Testis (tissue), 3 donors: ENCODE results near the gene CDYL. TPM values are rescaled to one million over a fixed set of nuclear protein-coding genes. Genes with fewer than 3 reads are reported as not detected.

Experiments used
- DNase-seq: peaks from one replicate; pipeline ENCODE4 v3.0.0-alpha.2; 2019
- H3K27ac ChIP-seq, 2 donors: fragments of 200-600 bp; sonication (generic); one replicate each; pipeline ENCODE4 v1.5.1; 2019
- H3K27me3 ChIP-seq: fragments of 200-600 bp; sonication (generic); one replicate; pipeline ENCODE4 v1.5.1; 2019
- H3K36me3 ChIP-seq: fragments of 200-600 bp; sonication (generic); one replicate; pipeline ENCODE4 v1.5.1; 2017; ENCODE audit warnings: low read depth; ENCODE audit errors: missing control alignments
- H3K4me1 ChIP-seq: fragments of 200-600 bp; sonication (generic); one replicate; pipeline ENCODE4 v1.5.1; 2019
- H3K4me3 ChIP-seq, 2 donors: fragments of 200-600 bp; sonication (generic); one replicate each; pipeline ENCODE4 v1.5.1; 2017 to 2019
- H3K9me3 ChIP-seq: fragments of 200-600 bp; sonication (generic); one replicate; pipeline ENCODE4 v1.5.1; 2017
- POLR2A ChIP-seq: fragments of 450-650 bp; IDR thresholded peaks from one replicate; pipeline ENCODE4 v1.6.1; 2017; ENCODE audit warnings: antibody characterized with exemption, mild to moderate bottlenecking, moderate library complexity
- WGBS, 2 donors: methylation state at CpG; one replicate each; pipeline ENCODE4 v1.1.5; 2018; 5-methylcytosine and 5-hydroxymethylcytosine counted together
- intact Hi-C: fragments of 100-400 bp; cut with DNase I; formaldehyde crosslinking; loops from one replicate; pipeline ENCODE4 v1.15.1; 2023; ENCODE audit warnings: low total_unique reads
- polyA plus RNA-seq: library from polyadenylated mRNA; stranded (reverse); fragments of 350-450 nt; fragmentation: Illumina TruSeq; extraction: RNeasy Lipid Tissue Mini Kit (QIAGEN cat#74804); gene quantifications from one replicate; pipeline ENCODE4 v1.2.3, GENCODE V29; 2014; ENCODE audit warnings: low read depth, low replicate concordance; ENCODE audit not compliant: insufficient read depth
- total RNA-seq, 2 donors: library from RNA; depleted of rRNA; stranded (reverse); fragments of >200 nt; gene quantifications; one replicate each; pipeline ENCODE4 v1.2.3, GENCODE V29; 2016
- TF ChIP-seq, protein P1 (sequence below), 3 experiments: fragments of 450-650 bp in 2 of 3; fragments of 200-600 bp in 1 of 3; sonication (generic) in 1 of 3; IDR thresholded peaks; one replicate each; pipeline ENCODE4 v1.5.1; 2016 to 2019; ENCODE audit warnings: antibody characterized with exemption in 3 of 3, mild to moderate bottlenecking in 2 of 3, moderate library complexity in 1 of 3

The CDYL gene
- total and polyA plus RNA-seq, 3 donors from 2014 or later, result 26.8 to 72.8 (median 46.3) TPM

DNA sequence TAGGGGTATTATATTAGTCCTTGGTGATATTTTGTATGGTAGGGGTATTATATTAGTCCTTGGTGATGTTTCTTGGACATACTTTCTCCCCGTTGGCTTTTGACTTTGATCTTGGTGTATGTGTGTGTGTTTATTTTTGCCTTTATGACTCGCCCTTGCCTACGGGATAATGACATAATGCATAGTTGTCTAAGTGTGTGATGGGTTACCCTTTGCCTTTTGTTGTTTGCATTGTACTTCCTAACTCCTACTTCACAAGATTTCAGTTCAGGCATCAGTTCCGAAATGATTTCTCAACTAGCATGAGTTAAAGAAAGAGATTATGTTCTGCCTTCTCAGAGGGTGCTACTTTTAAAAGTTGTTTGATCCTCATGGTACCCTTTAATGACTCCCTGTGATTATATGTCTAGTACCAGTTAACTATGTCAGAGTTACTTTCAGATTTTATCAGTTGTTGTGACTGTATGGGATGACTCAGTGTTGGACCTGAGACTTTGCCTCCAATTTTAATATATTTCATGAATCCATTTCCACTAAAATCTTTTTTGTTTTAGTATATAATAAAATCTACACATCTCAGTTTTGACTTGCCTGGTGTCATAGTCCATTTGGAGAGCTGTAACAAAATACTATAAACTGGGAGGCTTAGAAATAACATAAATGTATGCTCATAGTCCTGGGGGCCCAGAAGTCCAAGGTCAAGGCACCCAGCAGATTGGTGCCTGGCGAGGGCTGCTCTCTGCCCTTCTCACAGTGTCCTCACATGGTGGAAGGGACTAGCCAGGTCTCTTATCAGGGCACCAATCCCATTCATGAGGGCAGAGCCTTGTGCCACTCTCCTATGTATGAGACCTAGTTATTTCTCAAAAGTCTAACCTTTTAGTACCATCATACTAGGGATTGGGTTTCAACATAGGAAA is 34.1 kb downstream of the CDYL start:
- TF ChIP-seq POLR2A, result no peak
- TF ChIP-seq, protein P1, sequence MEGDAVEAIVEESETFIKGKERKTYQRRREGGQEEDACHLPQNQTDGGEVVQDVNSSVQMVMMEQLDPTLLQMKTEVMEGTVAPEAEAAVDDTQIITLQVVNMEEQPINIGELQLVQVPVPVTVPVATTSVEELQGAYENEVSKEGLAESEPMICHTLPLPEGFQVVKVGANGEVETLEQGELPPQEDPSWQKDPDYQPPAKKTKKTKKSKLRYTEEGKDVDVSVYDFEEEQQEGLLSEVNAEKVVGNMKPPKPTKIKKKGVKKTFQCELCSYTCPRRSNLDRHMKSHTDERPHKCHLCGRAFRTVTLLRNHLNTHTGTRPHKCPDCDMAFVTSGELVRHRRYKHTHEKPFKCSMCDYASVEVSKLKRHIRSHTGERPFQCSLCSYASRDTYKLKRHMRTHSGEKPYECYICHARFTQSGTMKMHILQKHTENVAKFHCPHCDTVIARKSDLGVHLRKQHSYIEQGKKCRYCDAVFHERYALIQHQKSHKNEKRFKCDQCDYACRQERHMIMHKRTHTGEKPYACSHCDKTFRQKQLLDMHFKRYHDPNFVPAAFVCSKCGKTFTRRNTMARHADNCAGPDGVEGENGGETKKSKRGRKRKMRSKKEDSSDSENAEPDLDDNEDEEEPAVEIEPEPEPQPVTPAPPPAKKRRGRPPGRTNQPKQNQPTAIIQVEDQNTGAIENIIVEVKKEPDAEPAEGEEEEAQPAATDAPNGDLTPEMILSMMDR (IDR thresholded peaks at IDR 0.05), result no peak
- H3K4me3 ChIP-seq, result no peak overlapping the region
- whole genome bisulfite sequencing, 2 donors, result 85 to 94% methylated on average over 5 of the region's 5 CpGs
- H3K36me3 ChIP-seq, result no peaks in the 10 kb centered on the region
- H3K9me3 ChIP-seq, result no peaks in the 10 kb centered on the region
- no peak for DNase-seq
- no peaks in the 10 kb centered on the region for H3K27me3 ChIP-seq
- peaks cover 15% of the 10 kb centered on the region for H3K4me1 ChIP-seq
- no peak overlapping the region for H3K27ac ChIP-seq
- intact Hi-C loops, result no loop called here

DNA sequence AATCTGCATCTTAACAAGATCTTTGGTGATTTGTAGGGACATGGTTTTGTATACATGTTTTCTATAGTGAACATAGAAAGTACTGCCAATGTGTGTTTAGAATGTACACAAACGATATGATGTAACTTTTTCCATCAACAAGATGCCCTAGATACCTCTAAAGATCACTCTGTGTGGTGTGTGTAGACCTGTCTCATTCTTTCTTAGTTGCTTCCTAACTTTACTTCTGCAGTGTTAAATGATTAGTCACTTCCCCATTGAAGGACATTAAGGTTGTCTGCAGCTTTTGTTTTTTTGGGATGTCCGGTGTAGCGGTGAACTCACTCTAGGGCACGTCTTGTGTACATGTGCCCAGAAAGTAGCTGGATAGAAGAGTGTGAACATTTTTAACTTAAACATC is 35.9 kb downstream of the CDYL start:
- H3K36me3 ChIP-seq, result no peaks in the 10 kb centered on the region
- no peaks in the 10 kb centered on the region for H3K9me3 ChIP-seq
- intact Hi-C loops, result no loop called here
- no peak for DNase-seq
- no peak overlapping the region for H3K27ac ChIP-seq
- no peaks in the 10 kb centered on the region for H3K27me3 ChIP-seq
- peaks cover 1% of the 10 kb centered on the region for H3K4me1 ChIP-seq
- WGBS, 2 donors, result 77 to 81% methylated on average over 4 of the region's 4 CpGs
- TF ChIP-seq, protein P1 (IDR thresholded peaks at IDR 0.05), result no peak
- no peak for TF ChIP-seq POLR2A
- no peak overlapping the region for H3K4me3 ChIP-seq

DNA sequence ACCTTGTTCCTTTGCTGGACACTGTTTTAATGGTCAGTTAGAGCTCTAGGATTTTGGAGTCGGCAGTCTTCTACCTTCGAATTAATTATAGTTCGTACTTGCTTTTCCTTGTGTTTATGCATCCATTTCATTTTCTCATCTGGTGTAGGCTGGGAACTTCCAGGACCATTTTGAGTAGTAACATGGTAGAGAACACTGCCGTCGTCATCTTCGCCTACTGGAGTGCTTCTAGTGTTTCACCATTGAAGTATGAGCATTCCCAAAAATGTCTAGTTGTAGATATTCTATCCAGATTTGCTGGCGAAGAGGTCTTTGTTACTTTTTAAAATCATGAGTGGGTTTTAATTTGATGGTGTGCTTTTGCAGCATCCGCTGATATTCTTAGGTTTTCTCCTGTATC is 36.9 kb downstream of the CDYL start:
- H3K27me3 ChIP-seq, result no peaks in the 10 kb centered on the region
- no peaks in the 10 kb centered on the region for H3K9me3 ChIP-seq
- H3K4me3 ChIP-seq, result no peak overlapping the region
- TF ChIP-seq, protein P1 (IDR thresholded peaks at IDR 0.05), result no peak
- TF ChIP-seq POLR2A, result no peak
- H3K36me3 ChIP-seq, result no peaks in the 10 kb centered on the region
- no peak for DNase-seq
- H3K27ac ChIP-seq, result no peak overlapping the region
- H3K4me1 ChIP-seq, result no peaks in the 10 kb centered on the region
- WGBS, 2 donors, result 94 to 98% methylated on average over 8 of the region's 8 CpGs
- intact Hi-C loops, result no loop called here

DNA sequence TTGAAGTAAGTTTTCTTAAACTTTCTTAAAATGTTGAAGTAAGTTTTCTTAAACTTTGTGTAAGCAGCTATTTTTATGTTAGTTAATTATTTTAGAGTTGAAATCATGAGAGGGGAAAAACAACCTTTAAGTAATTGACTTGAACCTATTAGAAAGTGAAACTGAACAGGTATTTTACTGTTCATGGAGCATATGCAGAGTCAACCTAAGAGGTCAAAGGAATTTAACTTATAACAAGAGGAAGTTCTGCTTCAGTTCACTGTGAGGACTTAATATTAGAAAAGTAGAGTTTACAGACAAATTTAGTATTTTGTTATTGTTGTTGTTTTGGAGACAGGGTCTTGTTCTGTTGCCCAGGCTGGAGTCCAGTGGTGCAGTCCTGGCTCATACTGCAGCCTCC is 38.0 kb downstream of the CDYL start:
- intact Hi-C loops, result no loop called here
- Histone ChIP-seq H3K4me3 (no peak overlapping the region), H3K27ac (no peak overlapping the region), H3K36me3 (no peaks in the 10 kb centered on the region), H3K4me1 (no peaks in the 10 kb centered on the region), H3K9me3 (no peaks in the 10 kb centered on the region), H3K27me3 (no peaks in the 10 kb centered on the region)
- no peak for TF ChIP-seq POLR2A
- TF ChIP-seq, protein P1 (IDR thresholded peaks at IDR 0.05), result no peak
- no peak for DNase-seq

DNA sequence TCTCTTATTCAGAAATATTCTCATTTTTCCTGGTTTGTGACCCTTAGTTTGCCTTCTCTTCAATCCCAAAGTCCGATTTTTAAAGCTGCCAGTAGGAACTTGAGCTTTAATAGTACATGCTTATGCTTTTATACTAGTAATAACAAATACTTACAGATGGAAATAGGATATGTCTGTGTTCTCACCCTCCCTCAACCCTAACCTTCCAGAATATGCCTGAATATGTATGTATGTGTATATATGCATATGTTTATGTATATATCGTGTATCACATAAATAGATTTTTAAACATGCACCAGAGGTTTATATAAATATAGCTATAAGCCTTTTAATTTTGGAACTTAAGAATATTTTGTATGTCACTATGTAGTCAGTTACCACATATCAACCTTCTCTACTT is 38.8 kb downstream of the CDYL start:
- H3K9me3 ChIP-seq, result no peaks in the 10 kb centered on the region
- no peaks in the 10 kb centered on the region for H3K4me1 ChIP-seq
- TF ChIP-seq POLR2A, result no peak
- TF ChIP-seq, protein P1 (IDR thresholded peaks at IDR 0.05), result no peak
- no peak overlapping the region for H3K4me3 ChIP-seq
- no peak for DNase-seq
- intact Hi-C loops, result no loop called here
- no peaks in the 10 kb centered on the region for H3K36me3 ChIP-seq
- WGBS, 2 donors, result 77 to 85% methylated on average over 2 of the region's 2 CpGs
- H3K27ac ChIP-seq, result no peak overlapping the region
- H3K27me3 ChIP-seq, result no peaks in the 10 kb centered on the region
